Stomach (tissue), 9 donors: ENCODE data around the gene STK24. TPM values are rescaled to one million over a fixed set of nuclear protein-coding genes. Genes with fewer than 3 reads are reported as not detected.
A peak's percentile ranks its signal among the peaks of the same experiment; 100 is the strongest.

ENCODE experiments used
- DNase-seq, 2 donors: peaks; one replicate each; pipeline versions ENCODE4 v3.0.0 to v3.0.0-alpha.2; 2013 to 2019
- H3K27ac ChIP-seq, 5 donors: fragments of 200-600 bp in 4 of 5; sonication (generic) in 4 of 5; one replicate each; pipeline ENCODE4 v1.5.1; 2013 to 2019; ENCODE audit warnings: mild to moderate bottlenecking in 1 of 5, moderate library complexity in 1 of 5
- H3K27me3 ChIP-seq, 3 donors: fragments of 200-600 bp; sonication (generic); one replicate each; pipeline ENCODE4 v1.5.1; 2017 to 2019; ENCODE audit warnings: mixed run types in 1 of 3
- H3K36me3 ChIP-seq, 4 donors: fragments of 200-600 bp; sonication (generic); 1 replicate in 3 of 4; 2 replicates in 1 of 4; pipeline ENCODE4 v1.5.1; 2016 to 2019
- H3K4me1 ChIP-seq, 4 donors: fragments of 200-600 bp; sonication (generic); one replicate each; pipeline ENCODE4 v1.5.1; 2016 to 2019
- H3K4me3 ChIP-seq, 4 donors: fragments of 200-600 bp; sonication (generic) in 3 of 4; one replicate each; pipeline ENCODE4 v1.5.1; 2016 to 2019; ENCODE audit warnings: mild to moderate bottlenecking in 1 of 4
- H3K9me3 ChIP-seq, 4 donors: fragments of 200-600 bp; sonication (generic); one replicate each; pipeline ENCODE4 v1.5.1; 2016 to 2019
- EP300 ChIP-seq: sonication (generic); formaldehyde crosslinking; IDR thresholded peaks from one replicate; pipeline ENCODE4 v1.6.1; 2017; ENCODE audit warnings: antibody characterized with exemption
- POLR2A ChIP-seq, 4 donors: fragments of 450-650 bp; IDR thresholded peaks; one replicate each; pipeline ENCODE4 v1.6.1; 2016; ENCODE audit warnings: antibody characterized with exemption in 4 of 4, control low read depth in 2 of 4, mild to moderate bottlenecking in 1 of 4, moderate library complexity in 1 of 4
- POLR2AphosphoS5 ChIP-seq, 3 donors: sonication (generic); formaldehyde crosslinking; IDR thresholded peaks; one replicate each; pipeline ENCODE4 v1.6.1; 2016; ENCODE audit warnings: antibody characterized with exemption in 3 of 3
- WGBS, 5 donors: extraction: QIAGEN DNeasy Blood & Tissue Kit in 3 of 5; methylation state at CpG; one replicate each; pipeline versions ENCODE4 v1.1.5 to v1.1.7; 2013 to 2018; 5-methylcytosine and 5-hydroxymethylcytosine counted together
- intact Hi-C: fragments of 100-400 bp; cut with DNase I; formaldehyde crosslinking; loops from one replicate; pipeline ENCODE4 v1.15.1; 2023; ENCODE audit warnings: low total_unique reads
- polyA plus RNA-seq, 3 donors: library from polyadenylated mRNA; stranded (reverse); fragments of 200-250 nt; gene quantifications; one replicate each; pipeline ENCODE4 v1.2.3, GENCODE V29; 2013
- total RNA-seq, 5 donors: library from RNA; depleted of rRNA; stranded (reverse); fragments of >200 nt; gene quantifications; one replicate each; pipeline versions ENCODE4 v1.1.0 to v1.2.3, GENCODE V29; 2014 to 2016
- TF ChIP-seq, protein P1 (sequence below), 7 experiments: fragments of 450-650 bp in 4 of 7; fragments of 200-600 bp in 3 of 7; sonication (generic) in 3 of 7; IDR thresholded peaks; one replicate each; pipeline ENCODE4 v1.5.1; 2016 to 2019; ENCODE audit warnings: antibody characterized with exemption in 7 of 7, control low read depth in 2 of 7, mild to moderate bottlenecking in 1 of 7
- donor health status: healthy with polysubstance abuse.
- donor health status: Bipolar disorder and iron deficiency.
- donor health status: healthy.

STK24 gene
- total and polyA plus RNA-seq, 8 donors = 33.0 to 139 (median 59.5) TPM

DNA sequence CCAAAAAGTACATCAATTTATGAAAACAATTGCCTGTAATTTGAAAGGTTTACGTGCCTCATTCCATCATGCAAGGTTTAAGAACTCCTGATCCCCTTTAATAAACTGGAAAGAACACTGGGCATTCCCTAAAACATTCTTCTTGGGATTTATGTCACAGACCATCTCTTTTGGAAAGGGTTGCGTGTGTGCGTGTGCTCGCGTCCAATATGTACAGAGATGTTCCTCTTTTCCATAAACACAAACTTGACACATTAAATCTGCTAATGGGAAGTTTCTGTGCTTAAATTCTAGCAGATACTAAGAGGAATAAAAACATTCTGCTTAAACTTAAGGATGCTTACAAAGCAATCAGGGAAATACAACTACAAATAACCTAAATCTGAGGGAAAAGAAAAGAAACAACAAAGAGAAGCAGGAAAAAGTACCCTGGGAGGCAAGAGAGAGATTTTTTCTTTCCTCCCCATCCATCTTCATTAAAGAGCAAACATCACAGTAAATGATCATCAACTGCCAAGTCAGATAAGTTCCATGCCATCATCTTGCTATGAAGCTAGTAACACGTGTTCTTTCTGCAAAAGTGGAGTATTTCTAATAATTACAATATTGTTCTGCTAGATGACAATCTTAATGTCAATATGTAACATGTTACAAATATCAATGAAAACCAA lies 83.7 kb downstream of the STK24 start:
- intact Hi-C loops = no loop called here
- Histone ChIP-seq H3K27me3 (no peaks in the 10 kb centered on the region), H3K4me3 (no peak overlapping the region), H3K9me3 (no peaks in the 10 kb centered on the region), H3K4me1 (peaks cover 46 to 92% (median 67%) of the 10 kb centered on the region in 4 donors), H3K27ac (peak overlapping the region in 3 of 5 donors; percentile 18 to 81 (median 49)), H3K36me3 (peaks cover 0 to 4% (median 3%) of the 10 kb centered on the region in 4 donors)
- WGBS, 5 donors = 69 to 83% (median 77%) methylated on average over 6 of the region's 6 CpGs
- TF ChIP-seq, protein P1, sequence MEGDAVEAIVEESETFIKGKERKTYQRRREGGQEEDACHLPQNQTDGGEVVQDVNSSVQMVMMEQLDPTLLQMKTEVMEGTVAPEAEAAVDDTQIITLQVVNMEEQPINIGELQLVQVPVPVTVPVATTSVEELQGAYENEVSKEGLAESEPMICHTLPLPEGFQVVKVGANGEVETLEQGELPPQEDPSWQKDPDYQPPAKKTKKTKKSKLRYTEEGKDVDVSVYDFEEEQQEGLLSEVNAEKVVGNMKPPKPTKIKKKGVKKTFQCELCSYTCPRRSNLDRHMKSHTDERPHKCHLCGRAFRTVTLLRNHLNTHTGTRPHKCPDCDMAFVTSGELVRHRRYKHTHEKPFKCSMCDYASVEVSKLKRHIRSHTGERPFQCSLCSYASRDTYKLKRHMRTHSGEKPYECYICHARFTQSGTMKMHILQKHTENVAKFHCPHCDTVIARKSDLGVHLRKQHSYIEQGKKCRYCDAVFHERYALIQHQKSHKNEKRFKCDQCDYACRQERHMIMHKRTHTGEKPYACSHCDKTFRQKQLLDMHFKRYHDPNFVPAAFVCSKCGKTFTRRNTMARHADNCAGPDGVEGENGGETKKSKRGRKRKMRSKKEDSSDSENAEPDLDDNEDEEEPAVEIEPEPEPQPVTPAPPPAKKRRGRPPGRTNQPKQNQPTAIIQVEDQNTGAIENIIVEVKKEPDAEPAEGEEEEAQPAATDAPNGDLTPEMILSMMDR (IDR thresholded peaks at IDR 0.05) = no peak
- TF ChIP-seq POLR2AphosphoS5 (IDR thresholded peaks at IDR 0.05) = peak in 1 of 3 donors; percentile 67
- DNase-seq = no peak

DNA sequence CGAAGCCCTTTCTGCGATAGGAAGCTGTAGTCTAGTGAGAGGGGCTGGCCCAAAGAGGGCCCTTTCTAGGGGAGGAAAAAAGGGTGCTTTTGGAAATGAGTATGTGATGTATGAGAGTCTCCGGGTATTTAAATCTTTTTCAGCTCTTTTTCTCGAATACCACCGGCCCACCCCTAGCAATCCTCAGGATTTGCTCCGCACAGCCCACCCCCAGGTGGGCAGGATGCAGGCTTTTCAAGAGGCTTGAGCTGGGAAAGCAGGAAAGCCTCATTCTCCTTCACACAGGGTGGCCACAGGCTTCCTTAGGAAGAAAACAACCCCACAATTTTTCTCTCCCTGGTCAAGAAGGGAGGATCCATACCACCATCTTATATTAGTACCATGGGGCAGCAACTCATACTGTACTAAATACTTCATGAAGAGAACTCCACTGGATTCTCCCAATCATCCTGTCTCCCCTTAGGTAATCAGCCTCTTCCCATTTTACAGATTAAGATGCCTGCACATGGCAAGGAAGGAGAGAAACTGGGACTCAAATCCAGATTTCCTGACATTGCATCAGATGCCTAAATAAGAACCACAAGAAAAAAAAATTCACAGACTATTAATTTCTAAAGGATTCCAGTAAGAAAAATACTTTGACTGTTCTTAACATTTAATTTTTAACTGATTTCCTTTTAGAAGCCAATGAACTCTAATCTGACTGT lies 84.4 kb downstream of the STK24 start:
- no peaks in the 10 kb centered on the region for H3K9me3 ChIP-seq
- no peak for DNase-seq
- no peaks in the 10 kb centered on the region for H3K27me3 ChIP-seq
- H3K36me3 ChIP-seq = peaks cover 0 to 4% (median 1%) of the 10 kb centered on the region in 4 donors
- 85 to 94% (median 88%) methylated on average over 6 of the region's 6 CpGs for WGBS, 5 donors
- intact Hi-C loops = no loop called here
- TF ChIP-seq EP300 (no peak), POLR2A (IDR thresholded peaks at IDR 0.05) (no peak)
- TF ChIP-seq, protein P1 (IDR thresholded peaks at IDR 0.05) = no peak
- H3K4me1 ChIP-seq = peaks cover 41 to 96% (median 65%) of the 10 kb centered on the region in 4 donors
- H3K27ac ChIP-seq = peak overlapping the region in 3 of 5 donors; percentile 18 to 81 (median 49)
- H3K4me3 ChIP-seq = no peak overlapping the region

GRCh38 chr13:98490866-98491265 lies 86.0 kb downstream of the STK24 start:
- no peak for DNase-seq
- intact Hi-C loops = no loop called here
- peak overlapping the region in 4 of 5 donors; percentile 5 to 47 (median 20) for H3K27ac ChIP-seq

GRCh38 chr13:98490195-98490836 lies 86.6 kb downstream of the STK24 start:
- Histone ChIP-seq H3K36me3 (peaks cover 0 to 4% (median 1%) of the 10 kb centered on the region in 4 donors), H3K9me3 (no peaks in the 10 kb centered on the region), H3K4me3 (no peak overlapping the region), H3K4me1 (peaks cover 42 to 95% (median 62%) of the 10 kb centered on the region in 4 donors), H3K27ac (peak overlapping the region; percentile 11 to 50 (median 42)), H3K27me3 (no peaks in the 10 kb centered on the region)
- TF ChIP-seq, protein P1 (IDR thresholded peaks at IDR 0.05) = no peak
- TF ChIP-seq POLR2AphosphoS5 (IDR thresholded peaks at IDR 0.05) = no peak
- TF ChIP-seq POLR2A (IDR thresholded peaks at IDR 0.05) = no peak
- TF ChIP-seq EP300 = no peak
- intact Hi-C loops = no loop called here
- 40 to 62% (median 44%) methylated on average over 9 of the region's 9 CpGs for WGBS, 5 donors
- DNase-seq = no peak

More at GRCh38 chr13:98490866-98491265, 86.0 kb downstream of the STK24 start:
- no peak overlapping the region for H3K4me3 ChIP-seq
- H3K36me3 ChIP-seq = peaks cover 0 to 4% (median 1%) of the 10 kb centered on the region in 4 donors
- H3K4me1 ChIP-seq = peaks cover 38 to 95% (median 62%) of the 10 kb centered on the region in 4 donors
- 76 to 87% (median 83%) methylated on average over 8 of the region's 8 CpGs for WGBS, 5 donors
- TF ChIP-seq EP300 (no peak), POLR2A (IDR thresholded peaks at IDR 0.05) (no peak), POLR2AphosphoS5 (IDR thresholded peaks at IDR 0.05) (no peak)
- TF ChIP-seq, protein P1 (IDR thresholded peaks at IDR 0.05) = no peak
- no peaks in the 10 kb centered on the region for H3K27me3 ChIP-seq
- no peaks in the 10 kb centered on the region for H3K9me3 ChIP-seq
